Measurements from ENCODE around the gene LRTM2.

GRCh38 chr12:1795221-1795784 is 25.1 kb upstream of the LRTM2 start:
- TF ChIP-seq CTCF (IDR thresholded peaks at IDR 0.05) = no peak
- no peak for TF ChIP-seq POLR2A (IDR thresholded peaks at IDR 0.05)
